GM18868 (cell line): ENCODE measurements around the gene KCNK17.

Experiments used
- ATAC-seq: cut with Tn5 transposase; IDR thresholded peaks from one replicate; pipeline ENCODE4 v1.9.1; 2021; ENCODE audit warnings: mild to moderate bottlenecking, moderate library complexity; ENCODE audit not compliant: unreplicated experiment

The KCNK17 gene, protein sequence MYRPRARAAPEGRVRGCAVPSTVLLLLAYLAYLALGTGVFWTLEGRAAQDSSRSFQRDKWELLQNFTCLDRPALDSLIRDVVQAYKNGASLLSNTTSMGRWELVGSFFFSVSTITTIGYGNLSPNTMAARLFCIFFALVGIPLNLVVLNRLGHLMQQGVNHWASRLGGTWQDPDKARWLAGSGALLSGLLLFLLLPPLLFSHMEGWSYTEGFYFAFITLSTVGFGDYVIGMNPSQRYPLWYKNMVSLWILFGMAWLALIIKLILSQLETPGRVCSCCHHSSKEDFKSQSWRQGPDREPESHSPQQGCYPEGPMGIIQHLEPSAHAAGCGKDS

DNA sequence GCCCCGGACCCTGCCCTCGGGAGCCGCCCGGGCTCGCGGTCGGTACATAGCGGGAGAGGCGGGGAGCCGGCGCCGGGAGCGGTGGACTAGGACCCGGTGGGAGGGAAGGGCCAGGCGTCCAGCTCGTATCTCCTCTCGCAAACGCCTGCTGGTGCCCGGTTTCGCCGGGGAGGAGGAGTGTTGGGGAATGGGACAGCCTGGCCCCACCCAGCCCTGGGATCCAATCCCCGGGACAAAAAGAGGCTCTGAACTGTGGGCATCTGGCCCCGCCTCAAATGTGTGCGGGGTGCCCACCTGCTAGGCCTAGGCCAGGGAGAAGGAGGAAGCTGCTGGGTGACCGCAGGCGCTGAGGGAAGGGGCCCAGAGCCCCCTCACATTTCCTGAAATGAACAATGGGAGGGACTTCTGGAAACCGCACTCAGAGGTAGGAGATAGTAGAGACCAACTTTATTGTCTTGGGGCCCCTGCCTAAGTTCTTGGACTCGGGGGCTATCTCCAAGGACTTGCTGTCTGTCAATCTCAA, at the start of gene KCNK17:
KCNK17 (minus strand) TSS at position 147 of the 523 bp plus-strand sequence; CDS start at position 48, 99 bp downstream.
- ATAC-seq = no peak

DNA sequence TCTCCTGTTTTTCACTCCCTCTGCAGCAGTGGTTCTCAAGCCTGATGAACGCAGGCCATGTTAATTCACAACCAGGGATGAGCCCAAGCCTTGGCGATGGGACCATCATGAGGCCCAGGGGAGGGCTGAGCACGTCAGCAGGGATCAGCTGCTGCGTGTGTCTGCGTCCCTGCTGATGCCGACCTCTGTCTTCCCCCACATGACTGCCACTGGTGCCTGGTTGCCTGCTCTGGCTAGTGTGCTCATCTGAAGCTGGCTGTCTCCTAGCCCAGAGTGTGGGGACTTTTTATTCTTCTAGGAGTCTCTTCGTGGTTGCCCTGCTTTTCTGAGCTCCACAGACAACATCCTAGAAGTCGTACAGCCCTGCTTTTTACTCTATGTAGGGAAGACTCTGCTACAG, 49.1 kb upstream of the KCNK17 start:
- no peak for ATAC-seq

DNA sequence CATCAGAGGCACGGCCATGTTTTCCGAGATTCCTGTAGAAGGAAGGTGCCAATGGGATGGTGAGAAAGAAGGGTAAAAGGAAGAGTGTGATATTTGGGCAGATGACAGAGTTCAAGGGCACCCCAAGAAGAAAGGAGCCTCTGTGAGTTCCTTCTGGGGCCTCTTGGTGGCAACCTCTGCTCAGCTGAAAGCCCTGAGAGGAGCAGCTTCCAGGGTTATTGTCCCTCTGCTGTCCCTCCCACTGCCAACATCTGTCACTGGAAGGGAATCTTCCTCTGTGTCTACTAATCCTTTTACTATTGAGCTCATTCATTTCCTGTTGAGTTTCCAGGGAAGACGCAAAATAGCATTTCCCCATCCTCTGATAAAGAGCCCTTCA, 48.3 kb upstream of the KCNK17 start:
- no peak for ATAC-seq

DNA sequence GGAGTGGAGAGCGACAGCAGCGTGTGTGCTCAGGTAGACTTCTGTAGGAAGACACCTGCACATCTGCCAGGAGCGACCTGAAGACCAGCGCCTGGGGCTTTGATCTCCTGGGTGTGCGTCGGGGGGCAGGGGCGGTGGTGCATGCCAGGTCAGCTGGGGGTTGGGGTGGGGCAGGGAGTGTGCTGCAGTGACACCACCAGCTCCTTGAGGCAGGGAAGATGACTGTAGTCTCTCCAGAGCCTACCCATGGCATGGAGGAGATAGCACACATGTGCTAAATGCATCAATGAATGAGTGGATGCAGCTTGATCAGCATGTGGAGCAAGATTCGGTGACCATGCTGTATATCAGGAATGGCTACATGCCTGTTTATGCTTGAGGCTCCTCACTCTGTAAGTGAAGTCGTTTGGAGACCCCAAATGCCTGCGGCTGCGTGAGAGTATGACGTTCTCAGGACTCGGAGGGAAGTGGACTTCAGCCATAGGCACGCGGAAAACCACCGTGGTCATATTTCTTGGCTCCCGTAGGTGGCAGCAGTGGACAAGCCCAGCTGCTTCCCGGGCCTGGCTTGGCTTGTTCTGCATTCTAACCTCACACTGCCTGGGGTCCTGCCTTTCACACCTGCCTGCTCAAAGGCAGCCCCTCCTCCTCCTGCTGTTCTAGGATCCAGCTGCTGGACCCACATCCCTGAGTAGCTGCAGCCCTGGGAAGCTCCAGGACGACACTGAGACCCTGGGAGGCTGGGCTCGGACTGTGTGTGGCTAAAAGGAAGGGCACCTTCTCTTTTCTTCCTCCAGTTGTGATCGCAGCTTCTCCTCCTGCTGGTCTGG, 47.7 kb upstream of the KCNK17 start:
- peak; percentile 73 for ATAC-seq

DNA sequence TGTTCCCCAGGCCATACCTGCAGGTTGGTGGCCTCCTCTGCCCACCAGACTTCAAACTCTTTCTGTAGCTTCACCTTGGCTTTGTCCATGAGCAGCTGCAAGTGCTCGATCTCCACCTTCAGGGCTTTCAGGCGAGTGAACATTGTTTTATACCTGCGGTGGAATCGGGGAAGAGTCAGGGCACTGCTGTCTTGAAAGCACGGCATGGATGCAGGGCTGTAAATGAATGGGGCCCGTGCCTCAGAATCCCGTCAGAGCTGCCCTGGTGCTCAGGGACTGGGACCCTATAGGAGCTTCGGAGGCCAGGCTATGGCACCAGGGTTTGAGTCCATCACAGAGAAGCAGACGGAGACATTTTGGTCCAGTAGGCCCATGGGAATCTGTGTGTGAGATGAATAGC, 46.2 kb upstream of the KCNK17 start:
- ATAC-seq = no peak

DNA sequence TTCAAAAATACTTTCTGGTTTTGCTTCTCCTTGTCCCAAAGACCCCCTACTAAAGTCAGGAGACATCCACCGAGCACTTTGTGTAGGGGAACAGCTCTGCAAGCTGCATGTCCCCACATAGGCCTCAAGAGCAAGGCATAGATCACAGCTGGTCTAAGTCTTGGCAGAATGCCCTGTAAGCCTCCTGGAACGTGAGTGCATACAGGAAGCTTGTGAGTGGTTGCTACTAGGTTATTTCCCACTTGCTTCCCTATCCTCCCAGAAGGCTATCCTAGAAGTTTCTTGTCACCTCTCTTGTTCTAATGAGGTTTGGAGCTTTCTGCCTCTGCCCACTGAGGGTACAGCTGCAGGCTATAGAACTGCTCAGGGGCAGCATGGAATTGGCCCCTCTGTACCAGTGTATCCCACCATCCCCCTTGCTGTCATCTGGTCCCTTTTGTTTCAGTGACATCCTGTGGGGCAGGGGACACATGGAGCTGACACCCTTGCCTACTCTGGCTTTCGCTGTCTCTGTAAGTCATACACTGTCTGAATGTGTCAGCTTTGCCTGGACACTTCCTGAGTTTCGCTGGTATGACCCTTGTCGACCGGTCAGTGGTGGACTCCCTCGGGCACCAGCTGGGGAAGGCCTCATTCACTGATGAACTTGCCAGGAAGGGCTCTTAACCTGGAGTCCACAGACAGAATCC, 43.9 kb upstream of the KCNK17 start:
- no peak for ATAC-seq

DNA sequence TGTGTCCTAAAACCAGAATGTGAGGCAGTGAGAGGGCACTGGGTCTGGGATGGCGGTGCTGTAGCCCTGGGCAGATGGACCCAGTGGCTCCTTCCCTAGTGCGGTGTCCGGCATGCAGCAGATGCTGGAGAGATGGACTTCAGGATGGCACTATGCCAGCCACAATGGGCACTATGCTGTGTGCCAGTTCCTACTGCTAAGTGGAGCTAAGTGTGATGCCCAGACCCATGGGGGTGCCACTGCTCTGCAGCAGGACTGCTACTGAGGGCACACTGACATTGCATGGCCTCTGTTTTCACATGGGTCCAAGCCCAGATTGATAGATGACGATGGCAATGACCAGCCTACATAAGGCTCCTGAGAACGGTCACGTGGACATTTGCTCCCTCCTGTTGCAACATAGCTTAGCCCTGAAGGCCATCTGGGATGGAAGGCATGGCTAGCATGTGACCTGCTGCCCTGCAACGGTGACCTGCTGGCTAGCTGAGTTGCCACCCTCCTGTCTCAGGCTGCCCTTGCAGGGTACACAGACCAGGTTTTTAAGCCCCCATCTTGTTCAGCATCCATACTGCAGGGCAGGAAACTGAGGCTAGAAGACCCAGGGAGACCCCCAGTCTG, 39.6 kb upstream of the KCNK17 start:
- ATAC-seq = no peak

DNA sequence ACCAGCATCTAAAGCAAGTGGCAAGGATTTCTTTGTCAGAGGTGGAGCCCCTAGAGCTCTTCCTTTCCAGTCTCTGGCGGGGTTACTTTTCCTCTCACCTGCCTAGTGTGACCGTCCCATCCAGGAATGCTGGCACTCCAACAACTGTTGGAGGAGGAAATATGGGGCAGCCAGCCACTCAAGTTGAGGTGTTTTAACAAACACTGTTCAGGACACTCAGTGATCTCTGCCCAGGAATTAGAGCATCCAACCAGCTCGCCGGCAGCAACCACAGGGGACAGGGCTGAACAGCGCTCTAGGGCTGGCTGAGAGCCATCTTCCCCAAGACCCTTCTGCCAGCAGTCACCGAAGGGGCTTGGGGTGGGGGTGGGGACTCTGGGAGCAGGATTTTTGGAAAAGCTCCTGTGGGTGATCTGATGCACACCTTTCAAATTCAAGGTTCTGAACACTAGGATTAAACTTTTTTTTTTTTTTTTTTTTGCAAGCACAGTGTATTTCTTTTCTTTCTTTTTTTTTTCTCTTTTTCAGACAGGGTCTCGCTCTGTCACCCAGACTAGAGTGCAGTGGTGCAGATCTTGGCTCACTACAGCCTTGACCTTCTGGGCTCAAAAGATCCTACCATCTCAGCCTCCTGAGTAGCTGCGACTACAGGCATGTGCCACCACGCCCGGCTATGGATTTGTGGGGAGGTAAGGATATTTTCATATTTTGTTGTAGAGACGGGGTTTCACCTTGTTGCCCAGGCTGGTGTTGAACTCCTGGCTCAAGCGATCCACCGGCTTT, 36.7 kb upstream of the KCNK17 start:
- ATAC-seq = no peak

DNA sequence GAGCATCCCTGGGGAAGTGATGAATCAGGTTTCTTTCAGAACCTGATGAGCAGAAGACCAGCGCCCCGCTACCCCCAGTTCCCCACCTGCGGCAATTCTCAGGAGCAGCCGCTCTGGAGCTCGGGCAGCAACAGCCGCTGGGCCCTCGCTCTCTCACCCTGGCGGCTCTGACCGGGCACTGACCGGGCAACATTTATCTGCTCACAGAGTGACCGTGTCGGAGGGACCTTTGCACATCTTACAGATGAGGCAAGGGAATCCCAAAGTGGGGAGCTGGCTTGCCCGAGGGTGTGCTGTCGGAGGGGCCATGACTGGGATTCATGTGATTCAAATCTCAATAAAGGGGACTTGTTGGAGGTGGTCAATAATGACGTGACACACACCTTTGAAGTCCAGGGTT, 34.5 kb upstream of the KCNK17 start:
- ATAC-seq = no peak

DNA sequence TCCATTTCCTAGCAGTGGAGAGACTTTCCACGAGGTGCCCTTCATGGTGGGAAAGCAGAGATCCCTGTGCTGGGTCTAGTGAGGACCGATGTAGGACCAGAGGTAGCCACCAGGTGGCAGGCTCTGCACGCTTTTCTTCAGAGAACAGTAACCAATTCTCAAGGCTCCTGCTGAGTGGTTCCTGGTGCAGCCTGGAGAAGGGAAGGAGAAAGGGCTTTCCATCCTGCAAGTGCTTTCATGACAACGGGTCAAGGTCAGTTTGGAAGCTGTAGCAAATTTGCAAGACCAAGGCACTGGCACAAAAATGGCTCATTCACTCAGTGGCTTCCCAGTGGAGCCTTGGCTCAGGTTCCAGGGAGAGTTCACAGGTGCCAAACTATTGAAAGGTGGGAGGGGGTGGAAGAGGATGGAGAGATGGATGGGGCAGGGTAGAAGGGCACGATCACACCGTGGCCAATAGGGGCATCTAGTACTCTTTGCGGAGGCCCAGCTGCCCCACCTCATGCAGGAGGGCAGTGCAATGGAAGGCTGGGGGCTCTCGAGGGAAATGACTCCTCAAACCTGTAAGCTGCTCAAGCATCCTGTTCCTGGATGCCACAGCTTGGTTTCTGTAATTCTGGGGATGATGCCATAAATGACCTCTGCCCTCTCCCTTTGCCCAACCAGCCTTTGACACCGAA, 33.8 kb upstream of the KCNK17 start:
- ATAC-seq = peak; percentile 64

DNA sequence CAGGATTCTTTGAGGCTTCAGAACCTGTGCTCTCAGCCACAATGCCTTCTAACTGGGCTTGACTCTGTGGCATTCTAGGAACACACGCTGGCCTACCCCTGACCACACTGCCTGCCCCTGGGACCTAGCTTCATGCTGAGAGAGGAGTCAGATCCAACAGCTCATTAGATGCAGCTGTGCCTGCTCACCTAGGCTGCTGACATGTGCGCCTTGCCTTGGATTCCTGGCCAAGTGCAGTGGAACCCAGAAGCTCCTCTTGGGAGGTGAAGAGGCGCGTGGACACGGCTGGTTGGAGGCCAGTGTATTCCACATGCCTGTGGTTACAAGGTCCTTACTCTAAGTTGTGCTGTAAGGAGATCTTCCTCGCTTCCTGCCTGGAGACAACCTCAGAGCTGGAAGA, 33.0 kb upstream of the KCNK17 start:
- ATAC-seq = no peak

DNA sequence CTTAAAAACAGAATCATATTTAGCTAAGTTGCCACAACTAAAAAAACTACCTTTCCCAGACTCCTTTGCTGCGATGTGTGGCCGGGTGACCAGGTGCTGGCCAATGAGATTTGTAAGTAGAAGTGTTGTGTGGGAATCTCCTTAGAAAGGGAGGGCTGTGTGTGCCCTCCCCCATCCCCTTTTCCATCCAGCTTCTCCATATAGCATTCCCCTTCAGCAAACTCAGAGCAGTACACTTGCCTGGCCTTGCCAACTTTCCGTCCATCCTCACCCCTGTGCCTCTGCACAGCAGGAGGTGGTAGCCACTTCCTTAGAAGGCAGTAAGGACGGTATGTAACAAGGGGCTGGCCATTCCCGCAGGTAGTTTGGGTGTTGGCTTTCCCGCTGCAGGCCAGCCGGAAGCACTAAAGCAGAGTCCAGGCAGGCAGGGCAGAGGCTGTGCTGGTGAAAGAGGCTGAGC, 30.6 kb upstream of the KCNK17 start:
- ATAC-seq = no peak

DNA sequence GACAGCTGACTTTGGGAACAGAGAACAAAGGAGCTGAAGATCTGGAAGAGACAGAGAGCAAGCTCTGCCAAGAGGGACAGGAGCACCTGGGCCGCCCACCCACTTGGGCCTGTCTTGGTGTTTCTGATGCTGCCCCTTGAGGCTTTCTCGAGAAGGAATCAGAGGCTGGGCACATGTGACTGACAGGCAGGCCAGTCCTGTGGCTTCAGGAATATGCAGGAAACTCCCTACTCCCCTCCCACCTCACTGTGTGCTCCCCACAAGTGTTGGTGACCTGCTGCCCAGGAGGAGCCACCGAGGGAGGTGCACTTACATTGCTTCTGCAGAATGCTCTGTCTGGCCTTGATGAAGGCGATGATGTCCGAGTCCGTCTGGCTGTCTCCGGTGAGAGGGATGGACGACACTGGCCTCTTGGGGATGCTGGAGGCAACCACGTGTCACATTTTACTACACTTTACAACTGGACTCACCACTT, 29.2 kb upstream of the KCNK17 start:
- ATAC-seq = no peak

DNA sequence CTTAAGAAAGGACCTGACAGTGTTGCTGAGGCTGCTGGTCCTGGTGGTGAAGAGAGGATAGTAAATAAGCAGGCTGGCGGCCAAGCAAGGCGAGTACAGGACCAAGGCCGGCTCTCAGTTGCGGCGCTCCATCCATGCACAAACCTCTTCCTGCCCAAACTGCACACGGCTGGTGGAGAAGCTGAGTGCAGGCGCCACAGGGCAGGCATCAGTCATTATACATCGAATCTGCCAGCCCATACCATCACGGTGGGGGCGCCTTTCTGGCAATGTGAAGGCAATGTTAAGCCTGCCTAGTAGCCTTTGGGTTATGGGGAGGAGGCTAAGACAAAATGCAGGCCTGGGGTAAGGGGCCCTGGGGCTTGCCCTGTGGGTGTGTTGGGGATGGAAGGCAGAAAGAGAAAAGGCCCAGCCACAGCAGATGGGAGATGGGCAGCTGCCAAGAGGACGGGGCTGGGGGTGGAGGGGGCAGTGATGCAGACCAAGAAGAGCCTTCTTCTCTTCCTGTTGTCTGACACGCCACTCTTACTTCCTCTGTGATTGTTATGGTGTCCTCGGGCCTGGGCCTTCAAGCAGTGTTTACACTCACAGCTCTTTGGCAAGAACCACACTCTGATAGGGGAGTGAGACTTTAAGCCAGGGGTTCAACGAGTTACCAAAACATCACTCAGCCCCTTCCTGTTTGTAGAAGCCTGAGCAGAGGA, 28.6 kb upstream of the KCNK17 start:
- peak; percentile 56 for ATAC-seq

DNA sequence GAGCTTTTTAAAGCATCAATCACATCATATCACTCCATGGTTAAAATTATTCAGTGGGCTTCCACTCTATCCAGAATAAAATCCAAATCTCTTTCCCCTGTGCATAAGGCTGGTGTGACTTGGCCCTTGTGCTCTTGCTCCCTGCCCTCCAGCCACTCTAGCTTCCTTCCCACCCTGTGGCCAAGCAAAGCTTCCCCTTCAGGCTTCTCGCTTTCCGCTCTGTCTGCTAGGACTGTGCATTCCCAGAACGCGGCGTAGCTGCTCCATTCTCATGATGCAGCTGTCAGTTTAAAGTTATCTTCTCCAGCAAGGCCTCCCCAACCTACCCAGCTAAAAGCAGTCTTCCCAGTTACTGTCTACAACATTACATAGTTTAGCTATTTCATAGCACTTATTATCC, 27.7 kb upstream of the KCNK17 start:
- ATAC-seq = no peak

DNA sequence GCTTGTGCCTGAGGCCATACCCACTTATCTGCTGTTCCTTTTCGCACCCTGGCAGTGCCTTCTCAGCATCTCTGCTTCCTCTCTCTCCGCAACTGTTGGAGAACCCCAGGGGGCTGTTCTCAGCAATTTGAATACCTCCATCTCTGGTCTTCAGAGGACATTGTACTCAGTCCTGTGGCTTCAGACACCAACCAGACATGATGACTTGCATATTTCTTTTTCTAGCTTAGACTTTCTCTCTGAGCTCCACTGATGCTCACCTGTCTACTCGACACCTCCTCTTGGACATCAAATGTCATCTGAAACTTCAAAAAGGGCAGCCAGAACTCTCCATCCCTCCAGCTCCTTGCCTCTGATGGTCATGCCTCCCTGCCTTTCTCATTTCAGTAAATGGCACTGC, 27.1 kb upstream of the KCNK17 start:
- no peak for ATAC-seq

DNA sequence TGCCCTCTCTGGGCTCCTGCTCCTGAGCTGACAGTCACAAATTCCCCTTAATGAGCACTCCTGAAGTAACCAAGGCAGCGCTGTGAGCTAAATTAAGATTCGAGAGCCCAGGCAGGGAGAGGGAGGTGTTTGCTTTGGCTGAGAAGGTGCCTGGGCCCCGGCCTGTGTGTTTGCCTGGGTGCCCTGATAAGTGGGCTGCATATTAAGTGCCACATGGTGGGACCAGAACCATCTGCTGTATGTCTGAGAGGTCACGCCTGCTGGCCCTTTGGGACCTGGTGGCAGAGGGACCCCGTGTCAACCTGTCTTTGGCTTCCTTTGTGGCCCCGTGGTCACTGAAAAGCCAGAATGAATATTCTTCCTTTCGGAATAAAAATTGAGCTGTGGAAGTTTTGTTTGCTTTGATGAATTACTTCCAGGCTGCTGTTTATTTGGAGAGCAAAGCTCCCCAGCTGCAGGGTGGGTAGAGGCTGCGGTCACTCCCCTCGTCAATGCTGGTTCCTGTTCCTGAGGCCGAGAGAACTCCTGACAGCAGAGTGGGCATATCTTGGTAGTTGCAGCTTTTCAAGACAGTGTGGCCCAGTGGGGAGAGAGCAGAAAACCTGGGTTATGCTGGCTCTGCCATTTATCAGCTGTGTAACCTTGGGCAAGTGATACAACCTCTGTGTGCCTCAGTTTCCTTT, 25.8 kb upstream of the KCNK17 start:
- ATAC-seq = no peak
